Measurements from ENCODE around the gene OSBP2.

OSBP2 gene

GRCh38 chr22:30891781-30892180 is 197.1 kb downstream of the OSBP2 start:
- Histone ChIP-seq H4K91ac (ENCODE audit: low read depth, low read length, poor library complexity) (no peak overlapping the region), H3K36me3 (replicated peaks in 1 of 2; ENCODE audit: control insufficient read depth in 2 of 2, insufficient read depth in 2 of 2, low read length in 2 of 2) (peaks cover 0 to 9% of the 10 kb centered on the region in 2 donors), H3K4me2 (ENCODE audit: insufficient read depth, low read length, poor library complexity, severe bottlenecking) (no peak overlapping the region), H3K4ac (ENCODE audit: low read length) (no peak overlapping the region), H2AFZ (ENCODE audit: low read length) (no peak overlapping the region), H3K79me1 (ENCODE audit: low read depth, low read length) (no peaks in the 10 kb centered on the region), H2BK5ac (ENCODE audit: low read length) (no peak overlapping the region), H2BK120ac (ENCODE audit: low read depth, low read length) (no peak overlapping the region), H2BK15ac (ENCODE audit: low read length) (no peak overlapping the region), H3K4me1 (ENCODE audit: control insufficient read depth in 2 of 2, insufficient read depth in 1 of 2, low read depth in 1 of 2, low read length in 2 of 2) (no peaks in the 10 kb centered on the region), H3K18ac (ENCODE audit: low read length) (no peak overlapping the region), H4K8ac (ENCODE audit: low read depth, low read length) (no peak overlapping the region), H3K14ac (ENCODE audit: low read length) (no peak overlapping the region), H3K27ac (replicated peaks; ENCODE audit: low read length) (no peak overlapping the region), H3K4me3 (ENCODE audit: low read length in 2 of 2) (no peak overlapping the region), H2BK12ac (ENCODE audit: low read length) (no peak overlapping the region), H3K9me3 (replicated peaks in 1 of 2; ENCODE audit: control insufficient read depth in 2 of 2, insufficient read depth in 1 of 2, low read depth in 1 of 2, low read length in 2 of 2) (no peaks in the 10 kb centered on the region), H3K9ac (ENCODE audit: low read depth, low read length, poor library complexity) (no peak overlapping the region), H3K27me3 (ENCODE audit: control insufficient read depth in 3 of 3, insufficient read depth in 3 of 3, low read depth in 1 of 3, low read length in 3 of 3) (no peaks in the 10 kb centered on the region), H2AK5ac (ENCODE audit: low read depth, low read length) (no peak overlapping the region), H3K23ac (ENCODE audit: low read depth, low read length, poor library complexity) (no peak overlapping the region)
- no CpG with 5 or more reads among the region's 6 CpGs for WGBS, 2 donors (ENCODE audit: extremely low coverage in 2 of 2, insufficient read length in 2 of 2, insufficient replicate concordance in 1 of 2)
- no peak for DNase-seq (ENCODE audit: low spot score)

DNA sequence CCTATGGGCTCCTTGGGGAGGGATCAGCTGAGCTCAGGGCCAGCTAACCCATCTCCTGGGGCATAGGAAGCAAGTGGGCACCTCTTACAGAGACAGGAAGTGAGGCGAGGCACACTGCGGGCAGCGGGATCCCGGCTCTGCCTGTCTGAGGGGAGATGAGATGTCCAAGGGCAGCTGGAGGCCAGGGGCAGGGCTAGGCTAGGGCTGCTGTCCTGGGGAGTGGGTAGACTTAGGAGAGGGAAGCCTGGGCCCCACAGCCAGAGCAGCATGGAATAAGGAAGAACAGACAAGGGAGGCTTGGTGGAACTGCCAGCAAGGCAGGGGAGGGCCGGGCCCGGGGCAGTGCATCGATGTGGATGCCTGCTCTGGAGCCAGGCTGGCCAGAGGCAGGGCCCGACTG is 197.6 kb downstream of the OSBP2 start:
- Histone ChIP-seq H4K8ac (ENCODE audit: low read depth, low read length) (no peak overlapping the region), H2BK15ac (ENCODE audit: low read length) (no peak overlapping the region), H3K14ac (ENCODE audit: low read length) (peak overlapping the region; percentile 71), H3K9me3 (replicated peaks in 1 of 2; ENCODE audit: control insufficient read depth in 2 of 2, insufficient read depth in 1 of 2, low read depth in 1 of 2, low read length in 2 of 2) (no peaks in the 10 kb centered on the region), H2AFZ (ENCODE audit: low read length) (no peak overlapping the region), H4K91ac (ENCODE audit: low read depth, low read length, poor library complexity) (no peak overlapping the region), H3K9ac (ENCODE audit: low read depth, low read length, poor library complexity) (no peak overlapping the region), H2BK120ac (ENCODE audit: low read depth, low read length) (no peak overlapping the region), H3K4ac (ENCODE audit: low read length) (no peak overlapping the region), H3K18ac (ENCODE audit: low read length) (peak overlapping the region; percentile 83), H3K4me3 (ENCODE audit: low read length in 2 of 2) (no peak overlapping the region), H3K4me1 (ENCODE audit: control insufficient read depth in 2 of 2, insufficient read depth in 1 of 2, low read depth in 1 of 2, low read length in 2 of 2) (no peaks in the 10 kb centered on the region), H2AK5ac (ENCODE audit: low read depth, low read length) (no peak overlapping the region), H2BK5ac (ENCODE audit: low read length) (no peak overlapping the region), H3K23ac (ENCODE audit: low read depth, low read length, poor library complexity) (peak overlapping the region; percentile 52), H3K27ac (replicated peaks; ENCODE audit: low read length) (no peak overlapping the region), H3K36me3 (replicated peaks in 1 of 2; ENCODE audit: control insufficient read depth in 2 of 2, insufficient read depth in 2 of 2, low read length in 2 of 2) (peaks cover 0 to 9% of the 10 kb centered on the region in 2 donors), H2BK12ac (ENCODE audit: low read length) (no peak overlapping the region), H3K27me3 (ENCODE audit: control insufficient read depth in 3 of 3, insufficient read depth in 3 of 3, low read depth in 1 of 3, low read length in 3 of 3) (no peaks in the 10 kb centered on the region), H3K79me1 (ENCODE audit: low read depth, low read length) (no peaks in the 10 kb centered on the region), H3K4me2 (ENCODE audit: insufficient read depth, low read length, poor library complexity, severe bottlenecking) (no peak overlapping the region)
- DNase-seq (ENCODE audit: low spot score), result no peak
- no CpG with 5 or more reads among the region's 8 CpGs for WGBS, 2 donors (ENCODE audit: extremely low coverage in 2 of 2, insufficient read length in 2 of 2, insufficient replicate concordance in 1 of 2)

DNA sequence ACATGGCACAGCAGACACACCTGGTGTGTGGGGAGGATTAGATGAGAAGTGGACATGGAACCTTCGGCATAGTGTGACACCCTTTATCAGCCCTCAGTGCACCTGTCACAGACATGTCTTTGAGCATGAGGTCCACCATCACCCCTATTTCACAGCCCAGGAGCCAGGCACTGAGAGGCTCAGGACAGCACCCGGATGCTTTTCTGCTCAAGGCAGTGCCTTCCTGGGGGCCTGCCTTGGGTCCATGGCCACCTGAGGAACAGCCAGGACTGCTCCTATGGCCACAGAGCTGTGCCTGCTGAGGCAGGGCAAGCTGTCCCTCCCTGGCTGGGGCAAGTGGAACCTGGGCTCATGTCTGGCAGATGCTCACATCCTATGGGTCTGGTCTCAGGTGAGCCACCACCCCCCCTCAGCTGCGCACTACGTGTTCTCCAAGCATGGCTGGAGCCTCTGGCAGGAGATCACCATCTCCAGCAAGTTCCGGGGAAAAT is 198.1 kb downstream of the OSBP2 start:
- peak overlapping the region; percentile 9 for H3K14ac ChIP-seq (ENCODE audit: low read length)
- no peak overlapping the region for H2BK12ac ChIP-seq (ENCODE audit: low read length)
- no CpG with 5 or more reads among the region's 5 CpGs for WGBS, 2 donors (ENCODE audit: extremely low coverage in 2 of 2, insufficient read length in 2 of 2, insufficient replicate concordance in 1 of 2)
- no peak overlapping the region for H2AK5ac ChIP-seq (ENCODE audit: low read depth, low read length)
- no peak overlapping the region for H3K9ac ChIP-seq (ENCODE audit: low read depth, low read length, poor library complexity)
- H3K4me2 ChIP-seq (ENCODE audit: insufficient read depth, low read length, poor library complexity, severe bottlenecking), result no peak overlapping the region
- H2BK120ac ChIP-seq (ENCODE audit: low read depth, low read length), result no peak overlapping the region
- no peaks in the 10 kb centered on the region for H3K9me3 ChIP-seq (replicated peaks in 1 of 2; ENCODE audit: control insufficient read depth in 2 of 2, insufficient read depth in 1 of 2, low read depth in 1 of 2, low read length in 2 of 2)
- H3K27ac ChIP-seq (replicated peaks; ENCODE audit: low read length), result no peak overlapping the region
- no peaks in the 10 kb centered on the region for H3K79me1 ChIP-seq (ENCODE audit: low read depth, low read length)
- no peak overlapping the region for H2AFZ ChIP-seq (ENCODE audit: low read length)
- H4K91ac ChIP-seq (ENCODE audit: low read depth, low read length, poor library complexity), result no peak overlapping the region
- H3K36me3 ChIP-seq (replicated peaks in 1 of 2; ENCODE audit: control insufficient read depth in 2 of 2, insufficient read depth in 2 of 2, low read length in 2 of 2), result peaks cover 0 to 9% of the 10 kb centered on the region in 2 donors
- no peaks in the 10 kb centered on the region for H3K27me3 ChIP-seq (ENCODE audit: control insufficient read depth in 3 of 3, insufficient read depth in 3 of 3, low read depth in 1 of 3, low read length in 3 of 3)
- H2BK15ac ChIP-seq (ENCODE audit: low read length), result no peak overlapping the region
- peak overlapping the region; percentile 52 for H3K23ac ChIP-seq (ENCODE audit: low read depth, low read length, poor library complexity)
- DNase-seq (ENCODE audit: low spot score), result no peak
- no peak overlapping the region for H2BK5ac ChIP-seq (ENCODE audit: low read length)
- no peak overlapping the region for H3K4me3 ChIP-seq (ENCODE audit: low read length in 2 of 2)
- peak overlapping the region; percentile 7 for H3K18ac ChIP-seq (ENCODE audit: low read length)
- no peak overlapping the region for H4K8ac ChIP-seq (ENCODE audit: low read depth, low read length)
- H3K4ac ChIP-seq (ENCODE audit: low read length), result no peak overlapping the region
- no peaks in the 10 kb centered on the region for H3K4me1 ChIP-seq (ENCODE audit: control insufficient read depth in 2 of 2, insufficient read depth in 1 of 2, low read depth in 1 of 2, low read length in 2 of 2)

DNA sequence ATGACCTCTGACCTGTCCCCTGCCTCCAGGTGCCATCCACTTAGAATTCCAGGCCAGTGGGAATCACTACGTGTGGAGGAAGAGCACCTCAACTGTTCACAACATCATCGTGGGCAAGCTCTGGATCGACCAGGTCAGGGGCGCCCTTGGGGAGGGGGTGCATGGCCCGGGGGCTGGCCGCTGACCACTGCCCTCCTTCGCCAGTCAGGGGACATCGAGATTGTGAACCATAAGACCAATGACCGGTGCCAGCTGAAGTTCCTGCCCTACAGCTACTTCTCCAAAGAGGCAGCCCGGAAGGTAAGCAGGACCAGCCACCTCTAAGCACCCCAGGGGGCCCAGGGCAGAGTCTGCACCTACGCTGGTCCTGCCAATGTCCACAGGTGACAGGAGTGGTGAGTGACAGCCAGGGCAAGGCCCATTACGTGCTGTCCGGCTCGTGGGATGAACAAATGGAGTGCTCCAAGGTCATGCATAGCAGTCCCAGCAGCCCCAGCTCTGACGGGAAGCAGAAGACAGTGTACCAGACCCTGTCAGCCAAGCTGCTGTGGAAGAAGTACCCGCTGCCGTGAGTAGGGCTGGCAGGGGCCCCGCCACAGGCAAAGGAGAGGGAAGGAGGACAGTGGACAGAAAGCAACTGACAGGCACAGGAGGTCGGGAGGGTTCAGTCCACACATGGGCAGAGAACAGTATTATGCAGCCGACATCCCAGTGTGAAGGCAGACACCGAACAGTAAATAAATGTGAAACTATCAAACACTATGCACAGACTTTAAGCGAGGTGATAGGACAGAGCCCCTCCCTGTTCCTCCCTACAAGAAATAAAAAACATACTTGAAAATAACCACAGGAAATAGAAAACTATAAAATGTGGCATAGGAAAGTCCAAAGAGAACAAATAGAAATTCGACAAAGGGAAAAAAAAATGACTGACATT is 199.0 kb downstream of the OSBP2 start:
- H3K4me3 ChIP-seq (ENCODE audit: low read length in 2 of 2), result peak overlapping the region in 1 of 2 donors; percentile 43
- no peak overlapping the region for H2AFZ ChIP-seq (ENCODE audit: low read length)
- no peak overlapping the region for H2BK120ac ChIP-seq (ENCODE audit: low read depth, low read length)
- no peak overlapping the region for H3K27ac ChIP-seq (replicated peaks; ENCODE audit: low read length)
- no peaks in the 10 kb centered on the region for H3K27me3 ChIP-seq (ENCODE audit: control insufficient read depth in 3 of 3, insufficient read depth in 3 of 3, low read depth in 1 of 3, low read length in 3 of 3)
- peaks cover 0 to 9% of the 10 kb centered on the region in 2 donors for H3K36me3 ChIP-seq (replicated peaks in 1 of 2; ENCODE audit: control insufficient read depth in 2 of 2, insufficient read depth in 2 of 2, low read length in 2 of 2)
- no peak overlapping the region for H3K4me2 ChIP-seq (ENCODE audit: insufficient read depth, low read length, poor library complexity, severe bottlenecking)
- no peak overlapping the region for H3K14ac ChIP-seq (ENCODE audit: low read length)
- peak overlapping the region; percentile 70 for H3K9ac ChIP-seq (ENCODE audit: low read depth, low read length, poor library complexity)
- H2BK15ac ChIP-seq (ENCODE audit: low read length), result peak overlapping the region; percentile 67
- H3K79me1 ChIP-seq (ENCODE audit: low read depth, low read length), result no peaks in the 10 kb centered on the region
- H3K23ac ChIP-seq (ENCODE audit: low read depth, low read length, poor library complexity), result no peak overlapping the region
- H3K4ac ChIP-seq (ENCODE audit: low read length), result no peak overlapping the region
- H2BK5ac ChIP-seq (ENCODE audit: low read length), result peak overlapping the region; percentile 47
- DNase-seq (ENCODE audit: low spot score), result no peak
- no peak overlapping the region for H4K91ac ChIP-seq (ENCODE audit: low read depth, low read length, poor library complexity)
- H3K4me1 ChIP-seq (ENCODE audit: control insufficient read depth in 2 of 2, insufficient read depth in 1 of 2, low read depth in 1 of 2, low read length in 2 of 2), result no peaks in the 10 kb centered on the region
- WGBS, 2 donors (ENCODE audit: extremely low coverage in 2 of 2, insufficient read length in 2 of 2, insufficient replicate concordance in 1 of 2), result no CpG with 5 or more reads among the region's 23 CpGs
- no peak overlapping the region for H4K8ac ChIP-seq (ENCODE audit: low read depth, low read length)
- H3K9me3 ChIP-seq (replicated peaks in 1 of 2; ENCODE audit: control insufficient read depth in 2 of 2, insufficient read depth in 1 of 2, low read depth in 1 of 2, low read length in 2 of 2), result no peaks in the 10 kb centered on the region
- no peak overlapping the region for H3K18ac ChIP-seq (ENCODE audit: low read length)
- no peak overlapping the region for H2BK12ac ChIP-seq (ENCODE audit: low read length)
- H2AK5ac ChIP-seq (ENCODE audit: low read depth, low read length), result no peak overlapping the region

All from neuronal stem cell (in vitro differentiated cells).